Fibroblast of lung (primary cell): ENCODE data around the gene NKD2. TPM values are rescaled to one million over a fixed set of nuclear protein-coding genes. Genes with fewer than 3 reads are reported as not detected.

Experiments used
- DNase-seq, 2 donors: peaks; one replicate each; pipeline versions ENCODE4 v3.0.0 to v3.0.0-alpha.2; 2010; ENCODE audit warnings: low read depth in 2 of 2
- H2AFZ ChIP-seq: 2 replicates; pipeline ENCODE4 v1.5.1; 2012; ENCODE audit warnings: low read length, control low read depth, inconsistent platforms
- H3K27ac ChIP-seq: 2 replicates; pipeline ENCODE4 v1.5.1; 2011; ENCODE audit warnings: low read length, control low read depth; ENCODE audit not compliant: insufficient read depth
- H3K27me3 ChIP-seq: 2 replicates; pipeline ENCODE4 v1.5.1; 2011; ENCODE audit warnings: mild to moderate bottlenecking, low read length; ENCODE audit not compliant: control insufficient read depth, insufficient read depth
- H3K36me3 ChIP-seq: 2 replicates; pipeline ENCODE4 v1.5.1; 2011; ENCODE audit warnings: low read length; ENCODE audit not compliant: control insufficient read depth, insufficient read depth
- H3K4me1 ChIP-seq: 2 replicates; pipeline ENCODE4 v1.5.1; 2011; ENCODE audit warnings: low read length; ENCODE audit not compliant: control insufficient read depth, insufficient read depth; ENCODE audit errors: extremely low read depth
- H3K4me2 ChIP-seq: 2 replicates; pipeline ENCODE4 v1.5.1; 2011; ENCODE audit warnings: low read length, control low read depth; ENCODE audit not compliant: insufficient read depth; ENCODE audit errors: extremely low read depth
- H3K4me3 ChIP-seq, 4 experiments: fragments of 200-600 bp in 1 of 4; sonication (generic) in 1 of 4; replicated peaks in 1 of 4; 2 replicates each; pipeline ENCODE4 v1.5.1; 2011 to 2016; ENCODE audit warnings: low read length in 4 of 4, low read depth in 3 of 4, mild to moderate bottlenecking in 3 of 4, control low read depth in 2 of 4, inconsistent platforms in 1 of 4, mixed read lengths in 1 of 4; ENCODE audit not compliant: insufficient read depth in 1 of 4; ENCODE audit errors: control extremely low read depth in 1 of 4
- H3K79me2 ChIP-seq: 2 replicates; pipeline ENCODE4 v1.5.1; 2012; ENCODE audit warnings: mild to moderate bottlenecking, low read length, inconsistent platforms; ENCODE audit not compliant: control insufficient read depth, insufficient read depth
- H3K9ac ChIP-seq: 2 replicates; pipeline ENCODE4 v1.5.1; 2011; ENCODE audit warnings: mild to moderate bottlenecking, low read length, control low read depth; ENCODE audit not compliant: insufficient read depth
- H3K9me3 ChIP-seq: 2 replicates; pipeline ENCODE4 v1.5.1; 2012; ENCODE audit warnings: low read depth, low read length; ENCODE audit not compliant: control insufficient read depth, insufficient read depth
- H4K20me1 ChIP-seq: 2 replicates; pipeline ENCODE4 v1.5.1; 2011; ENCODE audit warnings: low read length; ENCODE audit not compliant: control insufficient read depth, insufficient read depth; ENCODE audit errors: extremely low read depth
- EZH2 ChIP-seq: IDR thresholded peaks from 2 replicates; pipeline ENCODE4 v1.5.1; 2012; ENCODE audit warnings: low read length, control low read depth, mild to moderate bottlenecking; ENCODE audit errors: missing control alignments
- polyA plus RNA-seq, 2 donors: library from polyadenylated mRNA; depleted of rRNA in 1 of 2; stranded (reverse) in 1 of 2; unstranded in 1 of 2; fragments of >200 nt; gene quantifications; 2 replicates each; pipeline ENCODE4 v1.2.1, GENCODE V29; 2011 to 2012; ENCODE audit warnings: missing spikeins in 1 of 2
- total RNA-seq: library from RNA; depleted of rRNA; stranded (reverse); fragments of >200 nt; gene quantifications from 2 replicates; pipeline ENCODE4 v1.2.1, GENCODE V29; 2014
- TF ChIP-seq, protein P1 (sequence below), 2 donors: IDR thresholded peaks in 1 of 2; conservative IDR thresholded peaks in 1 of 2; 1 replicate in 1 of 2; 2 replicates in 1 of 2; pipeline ENCODE4 v1.5.1; 2011 to 2012; ENCODE audit warnings: low read length in 2 of 2, control low read depth in 1 of 2, inconsistent platforms in 1 of 2, low read depth in 1 of 2, mild to moderate bottlenecking in 1 of 2

NKD2 gene
- total and polyA plus RNA-seq, 2 donors (not counting 1 experiment from before 2014, with no cell fraction given): under 0.01 TPM; not detected in 1

DNA sequence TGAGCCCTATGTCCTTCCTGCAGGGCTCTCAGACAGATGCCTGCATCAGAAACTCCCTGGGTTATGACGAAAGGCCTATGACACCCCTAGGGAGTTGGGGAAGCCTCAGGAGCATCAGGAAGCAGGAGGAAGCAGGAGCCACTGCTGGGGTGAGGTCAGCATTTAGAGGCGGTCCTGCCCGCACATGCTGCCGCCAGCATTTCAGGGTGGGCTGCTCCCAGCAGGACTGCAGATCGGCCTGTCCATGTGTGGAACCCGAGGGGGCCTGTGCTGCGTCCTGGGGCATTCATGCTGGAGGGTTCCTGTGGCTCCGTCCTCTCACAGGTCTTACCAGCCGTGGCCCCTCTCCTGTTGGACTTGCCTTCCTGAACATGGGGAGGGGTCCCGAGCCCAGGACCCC, 6.9 kb downstream of the NKD2 start:
- Histone ChIP-seq H3K36me3 (no peaks in the 10 kb centered on the region), H2AFZ (no peak overlapping the region), H3K4me1 (no peaks in the 10 kb centered on the region), H3K27ac (no peak overlapping the region), H3K4me3 (no peak overlapping the region), H3K27me3 (peaks cover 6% of the 10 kb centered on the region), H3K79me2 (no peaks in the 10 kb centered on the region), H3K9me3 (no peaks in the 10 kb centered on the region), H3K4me2 (no peak overlapping the region), H3K9ac (no peak overlapping the region), H4K20me1 (no peaks in the 10 kb centered on the region)
- DNase-seq: no peak
- TF ChIP-seq, protein P1, sequence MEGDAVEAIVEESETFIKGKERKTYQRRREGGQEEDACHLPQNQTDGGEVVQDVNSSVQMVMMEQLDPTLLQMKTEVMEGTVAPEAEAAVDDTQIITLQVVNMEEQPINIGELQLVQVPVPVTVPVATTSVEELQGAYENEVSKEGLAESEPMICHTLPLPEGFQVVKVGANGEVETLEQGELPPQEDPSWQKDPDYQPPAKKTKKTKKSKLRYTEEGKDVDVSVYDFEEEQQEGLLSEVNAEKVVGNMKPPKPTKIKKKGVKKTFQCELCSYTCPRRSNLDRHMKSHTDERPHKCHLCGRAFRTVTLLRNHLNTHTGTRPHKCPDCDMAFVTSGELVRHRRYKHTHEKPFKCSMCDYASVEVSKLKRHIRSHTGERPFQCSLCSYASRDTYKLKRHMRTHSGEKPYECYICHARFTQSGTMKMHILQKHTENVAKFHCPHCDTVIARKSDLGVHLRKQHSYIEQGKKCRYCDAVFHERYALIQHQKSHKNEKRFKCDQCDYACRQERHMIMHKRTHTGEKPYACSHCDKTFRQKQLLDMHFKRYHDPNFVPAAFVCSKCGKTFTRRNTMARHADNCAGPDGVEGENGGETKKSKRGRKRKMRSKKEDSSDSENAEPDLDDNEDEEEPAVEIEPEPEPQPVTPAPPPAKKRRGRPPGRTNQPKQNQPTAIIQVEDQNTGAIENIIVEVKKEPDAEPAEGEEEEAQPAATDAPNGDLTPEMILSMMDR (conservative IDR thresholded peaks at IDR 0.05 in 1 of 2, IDR thresholded peaks at IDR 0.05 in 1 of 2; ENCODE audit: low read depth in 1 of 2, low read length in 2 of 2): no peak
- TF ChIP-seq EZH2: no peak

DNA sequence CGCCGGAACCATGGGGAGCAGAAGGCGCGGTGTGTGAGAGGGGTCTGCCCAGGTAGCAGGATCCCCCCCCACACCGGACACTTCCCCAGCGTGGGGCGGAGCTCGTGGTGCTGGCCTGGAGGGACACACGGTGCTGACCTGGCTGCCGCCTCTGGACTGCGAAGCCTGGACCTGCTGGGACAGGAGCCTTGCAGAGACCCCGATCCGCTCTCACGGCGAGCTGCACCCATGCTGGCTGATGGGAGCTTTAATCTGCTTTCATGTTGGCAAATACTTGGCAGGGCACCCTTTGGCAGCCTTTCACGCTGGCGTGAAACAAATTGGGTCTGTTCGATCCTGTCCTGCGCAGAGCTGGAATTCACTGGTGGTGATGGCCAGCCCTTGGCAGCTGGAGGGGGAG, 7.4 kb downstream of the NKD2 start:
- Histone ChIP-seq H3K4me3 (no peak overlapping the region), H3K9ac (no peak overlapping the region), H3K4me2 (no peak overlapping the region), H3K4me1 (no peaks in the 10 kb centered on the region), H3K27me3 (peaks cover 2% of the 10 kb centered on the region), H3K27ac (no peak overlapping the region), H3K36me3 (no peaks in the 10 kb centered on the region), H3K9me3 (no peaks in the 10 kb centered on the region), H2AFZ (no peak overlapping the region), H3K79me2 (no peaks in the 10 kb centered on the region), H4K20me1 (no peaks in the 10 kb centered on the region)
- DNase-seq: no peak
- TF ChIP-seq, protein P1 (conservative IDR thresholded peaks at IDR 0.05 in 1 of 2, IDR thresholded peaks at IDR 0.05 in 1 of 2; ENCODE audit: low read depth in 1 of 2, low read length in 2 of 2): no peak
- TF ChIP-seq EZH2: no peak

DNA sequence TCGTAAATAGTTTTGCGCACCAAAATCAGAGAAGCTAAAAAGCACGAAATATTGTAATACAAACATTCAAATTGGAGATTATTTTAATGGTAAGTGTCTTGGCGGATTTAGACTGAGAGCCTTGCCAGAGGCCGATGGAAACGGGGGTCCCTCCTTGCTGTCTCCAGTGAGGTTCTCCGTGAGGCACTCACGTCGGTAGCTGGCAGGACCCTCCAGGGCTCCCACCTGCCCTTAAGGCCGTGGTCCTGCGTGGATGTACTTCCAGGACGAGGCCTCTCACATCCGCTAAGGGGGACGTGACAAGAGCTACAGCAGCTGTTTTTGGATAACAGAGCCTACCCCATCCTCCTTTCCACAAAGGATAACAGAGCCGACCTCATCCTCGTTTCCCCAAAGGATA, 7.9 kb downstream of the NKD2 start:
- TF ChIP-seq EZH2: no peak
- TF ChIP-seq, protein P1 (conservative IDR thresholded peaks at IDR 0.05 in 1 of 2, IDR thresholded peaks at IDR 0.05 in 1 of 2; ENCODE audit: low read depth in 1 of 2, low read length in 2 of 2): no peak
- no peak overlapping the region for H3K27ac ChIP-seq
- no peak overlapping the region for H2AFZ ChIP-seq
- no peak overlapping the region for H3K4me3 ChIP-seq
- H3K79me2 ChIP-seq: no peaks in the 10 kb centered on the region
- H3K4me2 ChIP-seq: no peak overlapping the region
- H4K20me1 ChIP-seq: no peaks in the 10 kb centered on the region
- H3K36me3 ChIP-seq: no peaks in the 10 kb centered on the region
- DNase-seq: no peak
- no peaks in the 10 kb centered on the region for H3K4me1 ChIP-seq
- H3K9ac ChIP-seq: no peak overlapping the region
- H3K27me3 ChIP-seq: peaks cover 2% of the 10 kb centered on the region
- H3K9me3 ChIP-seq: no peaks in the 10 kb centered on the region
